OCI-LY7 (cell line): ENCODE data around the gene WIZ. TPM values are rescaled to one million over a fixed set of nuclear protein-coding genes. Genes with fewer than 3 reads are reported as not detected.

Source experiments
- BruUV-seq: library from RNA; stranded (reverse); fragments of 400-500 nt; replicated peaks from 2 replicates; lab custom pipeline; 2021; lab: Mats Ljungman, UMichigan
- CTCF ChIA-PET: fragments of 300-600 bp; sonication (Branson Sonifier 250); formaldehyde crosslinking; loops from one replicate; lab custom pipeline; 2022; ENCODE audit warnings: antibody characterized with exemption; ENCODE audit not compliant: unreplicated experiment; lab: Charles Lee
- POLR2A ChIA-PET: fragments of 300-600 bp; sonication (Branson Sonifier 250); formaldehyde crosslinking; loops from one replicate; lab custom pipeline; 2022; ENCODE audit warnings: antibody characterized with exemption; lab: Charles Lee
- DNase-seq: peaks from one replicate; pipeline ENCODE4 v3.0.0-alpha.2; 2015; ENCODE audit warnings: low spot score
- H2AFZ ChIP-seq: fragments of 200-600 bp; sonication (generic), shearing (Covaris generic); 2 replicates; pipeline ENCODE4 v1.6.1; 2014; ENCODE audit warnings: mild to moderate bottlenecking, antibody characterized with exemption, low read length, moderate library complexity
- H3K27ac ChIP-seq: fragments of 200-600 bp; sonication (generic); 2 replicates; pipeline ENCODE4 v1.5.1; 2014; ENCODE audit warnings: mixed run types, low read depth, mild to moderate bottlenecking, moderate library complexity, low read length, inconsistent platforms; ENCODE audit not compliant: poor library complexity, severe bottlenecking
- H3K36me3 ChIP-seq: fragments of 200-600 bp; sonication (generic); 2 replicates; pipeline ENCODE4 v1.6.1; 2014; ENCODE audit warnings: mild to moderate bottlenecking, antibody characterized with exemption, low read length, moderate library complexity, mixed read lengths; ENCODE audit not compliant: insufficient read depth
- H3K4me1 ChIP-seq: fragments of 200-600 bp; sonication (generic); 2 replicates; pipeline ENCODE4 v1.5.1; 2014; ENCODE audit warnings: mild to moderate bottlenecking, low read length; ENCODE audit not compliant: insufficient read depth, poor library complexity, severe bottlenecking
- H3K4me2 ChIP-seq: fragments of 200-600 bp; sonication (generic); 2 replicates; pipeline ENCODE4 v1.6.1; 2014; ENCODE audit warnings: mild to moderate bottlenecking, low read length
- H3K4me3 ChIP-seq: fragments of 200-600 bp; sonication (generic); 2 replicates; pipeline ENCODE4 v1.5.1; 2014; ENCODE audit warnings: mild to moderate bottlenecking, low read depth, low read length; ENCODE audit not compliant: poor library complexity, severe bottlenecking
- H3K79me2 ChIP-seq: fragments of 200-600 bp; sonication (generic); 2 replicates; pipeline ENCODE4 v1.6.1; 2016; ENCODE audit warnings: low read depth, mild to moderate bottlenecking, low read length, moderate library complexity, mixed read lengths; ENCODE audit not compliant: insufficient read depth
- H3K9me2 ChIP-seq: fragments of 200-600 bp; sonication (generic); 2 replicates; pipeline ENCODE4 v1.6.1; 2016; ENCODE audit warnings: mild to moderate bottlenecking, low read length, mixed read lengths; ENCODE audit not compliant: insufficient read depth
- H3K9me3 ChIP-seq: fragments of 200-600 bp; sonication (generic); 2 replicates; pipeline ENCODE4 v1.6.1; 2014; ENCODE audit warnings: mild to moderate bottlenecking, mixed run types, low read length, mixed read lengths
- H4K20me1 ChIP-seq: fragments of 200-600 bp; sonication (generic); 2 replicates; pipeline ENCODE4 v1.6.1; 2014; ENCODE audit warnings: mild to moderate bottlenecking, antibody characterized with exemption, low read length, moderate library complexity, mixed read lengths; ENCODE audit not compliant: insufficient read depth
- EZH2phosphoT487 ChIP-seq: fragments of 200-600 bp; sonication (generic); IDR thresholded peaks from 2 replicates; pipeline ENCODE4 v1.6.1; 2018; ENCODE audit warnings: low read depth, borderline replicate concordance, mild to moderate bottlenecking, mixed run types, antibody characterized with exemption, low read length, moderate library complexity, mixed read lengths
- intact Hi-C: fragments of 100-400 bp; cut with micrococcal nuclease; formaldehyde crosslinking; loops from one replicate; pipeline ENCODE4 v1.10.0; 2022; ENCODE audit not compliant: unreplicated experiment
- total RNA-seq, 2 experiments: library from RNA; depleted of rRNA in 1 of 2; stranded (reverse); fragments of >200 nt in 1 of 2; shearing (Covaris generic) in 1 of 2; gene quantifications; 2 replicates each; pipeline ENCODE4 v1.2.3, GENCODE V29; 2014 to 2022
- TF ChIP-seq, protein P1 (sequence below): fragments of 200-600 bp; sonication (generic); conservative IDR thresholded peaks from 2 replicates; pipeline ENCODE4 v1.5.1; 2014; ENCODE audit warnings: mild to moderate bottlenecking, antibody characterized with exemption, low read length, moderate library complexity, mixed read lengths

WIZ gene
- total RNA-seq, 2 experiments from 2014 or later: 16.4 to 35.9 TPM

DNA sequence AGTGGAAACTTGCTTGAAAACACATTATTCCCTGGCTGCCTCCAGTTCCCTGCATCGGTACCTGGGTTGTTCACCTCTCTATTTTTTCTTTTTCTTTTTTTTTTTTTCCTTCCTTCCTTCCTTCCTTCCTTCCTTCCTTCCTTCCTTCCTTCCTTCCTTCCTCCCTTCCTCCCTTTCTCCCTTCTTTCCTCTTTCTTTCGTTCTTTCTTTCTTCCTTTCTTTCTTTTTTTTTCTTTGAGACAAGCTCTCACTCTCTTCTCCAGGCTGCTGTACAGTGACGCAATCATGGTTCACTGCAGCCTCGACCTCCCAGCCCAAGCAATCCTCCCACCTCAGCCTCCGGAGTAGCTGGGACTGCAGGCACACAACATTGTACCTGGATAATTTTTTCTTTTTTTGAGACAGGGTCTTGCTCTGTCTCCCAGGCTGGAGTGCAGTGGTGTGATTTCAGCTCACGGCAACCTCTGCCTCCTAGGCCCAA is 18.0 kb upstream of the WIZ start:
- no peaks in the 10 kb centered on the region for H3K9me3 ChIP-seq
- H3K36me3 ChIP-seq: no peaks in the 10 kb centered on the region
- H3K9me2 ChIP-seq: no peaks in the 10 kb centered on the region
- BruUV-seq: no TSS peak
- no peak overlapping the region for H3K4me3 ChIP-seq
- TF ChIP-seq EZH2phosphoT487: no peak
- TF ChIP-seq, protein P1, sequence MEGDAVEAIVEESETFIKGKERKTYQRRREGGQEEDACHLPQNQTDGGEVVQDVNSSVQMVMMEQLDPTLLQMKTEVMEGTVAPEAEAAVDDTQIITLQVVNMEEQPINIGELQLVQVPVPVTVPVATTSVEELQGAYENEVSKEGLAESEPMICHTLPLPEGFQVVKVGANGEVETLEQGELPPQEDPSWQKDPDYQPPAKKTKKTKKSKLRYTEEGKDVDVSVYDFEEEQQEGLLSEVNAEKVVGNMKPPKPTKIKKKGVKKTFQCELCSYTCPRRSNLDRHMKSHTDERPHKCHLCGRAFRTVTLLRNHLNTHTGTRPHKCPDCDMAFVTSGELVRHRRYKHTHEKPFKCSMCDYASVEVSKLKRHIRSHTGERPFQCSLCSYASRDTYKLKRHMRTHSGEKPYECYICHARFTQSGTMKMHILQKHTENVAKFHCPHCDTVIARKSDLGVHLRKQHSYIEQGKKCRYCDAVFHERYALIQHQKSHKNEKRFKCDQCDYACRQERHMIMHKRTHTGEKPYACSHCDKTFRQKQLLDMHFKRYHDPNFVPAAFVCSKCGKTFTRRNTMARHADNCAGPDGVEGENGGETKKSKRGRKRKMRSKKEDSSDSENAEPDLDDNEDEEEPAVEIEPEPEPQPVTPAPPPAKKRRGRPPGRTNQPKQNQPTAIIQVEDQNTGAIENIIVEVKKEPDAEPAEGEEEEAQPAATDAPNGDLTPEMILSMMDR: no peak
- H2AFZ ChIP-seq: no peak overlapping the region
- H3K4me2 ChIP-seq: no peak overlapping the region
- intact Hi-C loops: loop anchor here (10.0 kb wide), 1 partner anchor 87 kb away; no protein-coding TSS in a partner anchor
- H3K27ac ChIP-seq: no peak overlapping the region
- H4K20me1 ChIP-seq: no peaks in the 10 kb centered on the region
- peaks cover 32% of the 10 kb centered on the region for H3K4me1 ChIP-seq
- H3K79me2 ChIP-seq: peaks cover 8% of the 10 kb centered on the region; the same call in 1 of the 2 replicates
- DNase-seq: no peak
- POLR2A ChIA-PET: interaction anchor here (0.6 to 0.7 kb wide), 3 partner anchors 13 to 173 kb away, joined by 3 to 4 read pairs (median 4); no protein-coding TSS in a partner anchor
- CTCF ChIA-PET: interaction anchor here (0.6 kb wide), 1 partner anchor 150 kb away, joined by 4 read pairs; no protein-coding TSS in a partner anchor

DNA sequence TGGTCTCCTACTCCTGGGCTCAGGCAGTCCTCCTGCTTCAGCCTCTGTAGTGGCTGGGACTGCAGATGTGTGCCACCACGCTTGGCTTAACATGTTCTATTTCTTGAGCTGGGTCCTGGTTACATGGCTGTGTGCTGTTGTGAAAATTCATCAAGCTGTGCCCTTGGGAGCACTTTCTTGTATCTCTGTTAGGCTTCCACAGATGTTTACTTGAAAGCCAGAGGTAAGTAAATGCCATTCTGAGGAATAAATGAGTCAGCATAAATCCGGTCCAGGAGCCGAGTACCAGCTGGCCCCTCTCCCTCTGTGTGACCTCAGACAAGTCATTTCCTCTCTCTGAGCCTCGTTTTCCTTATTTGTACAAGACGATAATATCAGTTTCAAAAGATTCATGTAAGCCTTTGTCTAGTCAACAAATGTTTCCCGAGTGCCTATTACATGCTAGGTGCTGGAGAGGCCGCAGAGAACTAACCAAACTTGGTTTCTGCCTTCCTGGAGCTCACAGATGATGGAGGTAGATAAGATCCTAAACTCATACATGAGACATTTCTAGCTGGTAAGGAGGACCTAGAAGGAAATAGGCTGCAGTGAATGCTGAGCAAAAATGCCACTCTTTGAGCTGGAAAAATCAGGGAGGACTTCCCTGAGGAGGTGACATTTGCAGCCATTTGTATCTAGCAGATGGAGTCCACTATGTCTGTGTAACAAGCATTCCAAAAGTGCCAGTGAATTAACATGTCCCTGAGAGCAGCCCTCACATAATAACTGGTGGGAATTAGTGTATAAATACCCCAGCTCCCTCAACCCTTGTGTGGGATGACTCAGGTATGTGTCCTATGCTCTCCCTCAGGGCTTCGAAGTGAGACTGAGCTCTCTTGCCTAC is 17.3 kb upstream of the WIZ start:
- Histone ChIP-seq H3K9me2 (no peaks in the 10 kb centered on the region), H3K27ac (peak overlapping the region; percentile 56), H3K79me2 (peaks cover 12% of the 10 kb centered on the region; the same call in 1 of the 2 replicates), H3K4me2 (peak overlapping the region; percentile 56), H3K4me3 (peak overlapping the region; percentile 5), H4K20me1 (no peaks in the 10 kb centered on the region), H3K4me1 (peaks cover 33% of the 10 kb centered on the region), H2AFZ (peak overlapping the region; percentile 46; the same call in 1 of the 2 replicates), H3K36me3 (no peaks in the 10 kb centered on the region), H3K9me3 (no peaks in the 10 kb centered on the region)
- ChIA-PET CTCF (no interaction called here), POLR2A (interaction anchor here (0.5 to 0.7 kb wide), 5 partner anchors 12 to 729 kb away, joined by 3 to 7 read pairs (median 4); no protein-coding TSS in a partner anchor)
- intact Hi-C loops: loop anchor here (10.0 kb wide), 1 partner anchor 88 kb away; no protein-coding TSS in a partner anchor
- BruUV-seq: no TSS peak
- no peak for TF ChIP-seq EZH2phosphoT487
- TF ChIP-seq, protein P1: no peak
- DNase-seq: peak; percentile 55
